ENCODE data around the gene MYOD1.

MYOD1 gene

DNA sequence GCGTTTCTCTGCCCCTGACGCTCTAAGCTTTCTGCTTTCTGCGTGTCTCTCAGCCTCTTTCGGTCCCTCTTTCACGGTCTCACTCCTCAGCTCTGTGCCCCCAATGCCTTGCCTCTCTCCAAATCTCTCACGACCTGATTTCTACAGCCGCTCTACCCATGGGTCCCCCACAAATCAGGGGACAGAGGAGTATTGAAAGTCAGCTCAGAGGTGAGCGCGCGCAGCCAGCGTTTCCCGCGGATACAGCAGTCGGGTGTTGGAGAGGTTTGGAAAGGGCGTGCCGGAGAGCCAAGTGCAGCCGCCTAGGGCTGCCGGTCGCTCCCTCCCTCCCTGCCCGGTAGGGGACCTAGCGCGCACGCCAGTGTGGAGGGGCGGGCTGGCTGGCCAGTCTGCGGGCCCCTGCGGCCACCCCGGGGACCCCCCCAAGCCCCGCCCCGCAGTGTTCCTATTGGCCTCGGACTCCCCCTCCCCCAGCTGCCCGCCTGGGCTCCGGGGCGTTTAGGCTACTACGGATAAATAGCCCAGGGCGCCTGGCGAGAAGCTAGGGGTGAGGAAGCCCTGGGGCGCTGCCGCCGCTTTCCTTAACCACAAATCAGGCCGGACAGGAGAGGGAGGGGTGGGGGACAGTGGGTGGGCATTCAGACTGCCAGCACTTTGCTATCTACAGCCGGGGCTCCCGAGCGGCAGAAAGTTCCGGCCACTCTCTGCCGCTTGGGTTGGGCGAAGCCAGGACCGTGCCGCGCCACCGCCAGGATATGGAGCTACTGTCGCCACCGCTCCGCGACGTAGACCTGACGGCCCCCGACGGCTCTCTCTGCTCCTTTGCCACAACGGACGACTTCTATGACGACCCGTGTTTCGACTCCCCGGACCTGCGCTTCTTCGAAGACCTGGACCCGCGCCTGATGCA is at the start of gene MYOD1:
MYOD1 (plus strand) TSS at position 544 of the 910 bp plus-strand sequence; CDS start at position 756, 212 bp downstream.
- FAIRE-seq, result no peak

DNA sequence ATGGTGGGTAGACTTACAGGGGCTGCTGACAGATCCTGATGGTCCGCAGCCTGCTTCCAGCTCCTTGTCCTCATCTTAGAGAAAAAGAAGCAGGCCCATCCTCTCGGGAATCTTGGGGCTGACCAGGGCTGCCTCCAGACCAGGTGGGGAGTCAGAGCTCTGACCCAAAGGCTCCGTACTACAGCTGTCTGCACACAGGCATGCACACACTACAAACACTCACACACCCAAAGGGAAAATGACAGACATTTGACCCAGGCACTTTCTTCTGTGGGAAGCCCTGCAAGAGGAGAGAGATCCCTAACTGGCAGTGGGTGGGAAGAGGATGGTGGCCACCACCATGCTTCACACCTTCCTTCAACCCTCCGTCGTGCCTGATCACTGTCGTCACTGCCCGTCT is 46.9 kb upstream of the MYOD1 start:
- no peak for FAIRE-seq

DNA sequence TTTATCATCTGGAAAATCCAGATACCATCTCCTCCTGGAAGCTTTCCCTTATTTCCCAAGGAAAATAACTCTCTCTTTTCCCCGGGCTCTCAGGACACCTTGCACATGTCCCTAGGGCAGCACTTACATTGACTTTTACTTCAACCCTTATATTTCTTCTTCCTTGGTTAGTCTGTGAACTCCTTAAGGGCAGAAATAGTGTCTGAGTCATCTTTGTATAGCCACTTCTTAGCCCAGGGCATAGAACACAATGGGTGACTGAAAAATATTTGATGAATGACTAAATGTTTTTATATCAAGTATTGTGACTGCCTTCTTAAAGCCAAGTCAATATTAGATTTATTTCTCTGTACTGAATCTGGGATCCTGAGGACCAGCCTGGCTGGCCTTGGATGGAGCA is 45.4 kb upstream of the MYOD1 start:
- no peak for FAIRE-seq

DNA sequence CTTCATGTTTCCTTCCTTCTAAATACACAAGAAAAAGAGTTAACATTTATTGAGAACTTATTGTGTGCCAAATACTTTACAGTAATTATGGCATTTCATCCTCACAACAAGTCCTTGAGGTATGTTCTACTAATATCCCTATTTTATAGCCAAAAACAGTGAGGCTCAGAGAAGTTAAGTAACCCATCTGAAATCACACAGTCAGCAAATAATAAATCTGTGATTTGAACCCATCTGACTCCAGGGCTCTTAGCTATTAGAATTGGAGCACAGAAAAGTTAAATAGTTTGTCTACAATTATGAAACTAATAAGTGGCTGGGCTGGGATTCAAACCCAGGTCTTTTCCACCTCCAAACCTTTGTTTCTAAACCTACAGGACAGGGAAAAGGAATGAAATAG is 36.5 kb upstream of the MYOD1 start:
- FAIRE-seq, result no peak

DNA sequence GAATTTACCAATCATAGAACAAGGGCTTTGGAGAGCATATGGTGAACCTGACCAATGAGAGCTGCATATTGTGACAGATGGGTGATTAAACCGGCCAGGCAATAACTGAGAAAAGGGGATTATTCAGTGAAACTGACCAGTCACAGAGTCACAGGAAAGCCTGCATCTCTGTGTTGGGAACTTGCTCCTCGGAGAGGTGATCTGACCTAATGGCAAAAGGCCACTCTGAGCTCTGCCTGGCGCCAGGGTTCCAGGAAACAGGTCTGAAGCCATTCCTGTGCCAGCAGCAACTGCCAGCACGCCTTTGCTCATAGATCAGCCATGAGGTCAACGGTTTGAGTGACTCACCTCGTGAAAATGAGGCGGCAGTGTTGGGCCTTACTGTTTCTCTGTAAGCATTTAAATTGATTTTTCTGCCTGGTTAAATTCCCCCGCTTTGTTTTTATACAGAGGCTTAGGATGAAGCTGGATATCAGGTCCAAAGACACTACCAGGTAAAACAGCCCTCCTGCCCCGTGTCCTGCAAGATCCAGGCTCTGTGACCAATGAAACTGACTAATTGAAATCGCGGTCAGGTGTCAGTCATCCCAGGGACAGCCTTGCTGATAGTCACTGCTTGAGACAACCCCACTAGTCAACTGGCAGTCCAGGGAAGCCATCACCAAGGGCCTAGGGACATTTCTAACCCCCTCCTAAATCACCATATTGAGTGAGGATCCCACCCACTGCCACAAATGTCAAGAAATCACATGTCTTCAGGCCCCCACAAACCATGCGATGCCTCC is 35.8 kb upstream of the MYOD1 start:
- no peak for FAIRE-seq

DNA sequence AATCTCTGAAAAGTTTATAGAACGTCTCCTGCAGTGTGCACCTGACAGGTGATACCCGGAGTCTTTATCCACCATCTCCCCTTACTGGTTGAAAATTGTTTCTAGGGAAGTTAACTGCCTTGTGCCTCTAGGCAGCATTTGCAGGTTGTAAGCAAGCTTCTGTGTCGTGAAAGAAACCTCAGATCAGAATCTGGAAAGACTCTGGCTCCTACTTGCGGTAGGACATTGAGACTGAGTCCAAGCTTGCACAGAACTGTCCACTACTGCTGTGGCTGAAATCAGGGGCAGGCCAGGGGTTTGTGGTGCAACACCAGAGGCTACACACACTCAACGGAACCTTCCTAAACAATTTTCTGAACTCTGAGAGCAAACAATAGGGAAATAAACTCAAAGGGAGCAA is 34.8 kb upstream of the MYOD1 start:
- FAIRE-seq, result no peak

DNA sequence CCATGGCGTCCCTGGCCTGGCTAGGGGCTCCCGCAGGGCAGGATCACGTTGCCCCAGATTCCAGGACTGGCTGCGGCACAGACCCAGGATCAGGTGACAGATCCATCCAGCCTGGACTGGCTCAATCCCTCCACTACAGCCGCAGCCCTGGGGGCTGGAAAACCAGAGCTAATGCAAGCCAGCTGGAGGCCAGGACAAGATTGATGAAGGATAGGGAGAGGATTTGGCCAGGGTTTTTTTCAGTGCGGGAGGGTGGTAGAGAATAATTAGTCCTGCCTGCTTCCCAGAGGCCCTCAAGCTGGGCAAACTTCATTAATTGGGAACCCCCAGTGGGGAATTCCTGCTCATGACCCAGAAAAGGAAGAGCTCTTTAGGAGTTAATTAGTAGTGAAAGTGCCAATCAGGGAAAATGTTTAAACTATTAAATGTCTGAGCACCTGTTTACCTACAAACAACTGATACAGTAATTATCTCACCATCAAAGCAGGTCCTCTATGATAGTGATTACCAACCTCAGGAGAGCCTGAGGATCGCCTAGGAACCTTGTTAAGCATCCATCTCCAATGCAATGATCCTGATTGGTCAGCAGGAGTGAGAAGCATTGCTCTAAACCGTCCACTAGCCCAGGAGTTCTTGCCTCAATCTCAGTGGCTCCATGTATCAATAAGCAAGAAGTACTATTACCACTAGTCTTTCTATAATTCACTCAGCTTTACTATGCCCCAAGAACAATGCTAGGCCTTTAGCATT is 33.0 kb upstream of the MYOD1 start:
- no peak for FAIRE-seq

DNA sequence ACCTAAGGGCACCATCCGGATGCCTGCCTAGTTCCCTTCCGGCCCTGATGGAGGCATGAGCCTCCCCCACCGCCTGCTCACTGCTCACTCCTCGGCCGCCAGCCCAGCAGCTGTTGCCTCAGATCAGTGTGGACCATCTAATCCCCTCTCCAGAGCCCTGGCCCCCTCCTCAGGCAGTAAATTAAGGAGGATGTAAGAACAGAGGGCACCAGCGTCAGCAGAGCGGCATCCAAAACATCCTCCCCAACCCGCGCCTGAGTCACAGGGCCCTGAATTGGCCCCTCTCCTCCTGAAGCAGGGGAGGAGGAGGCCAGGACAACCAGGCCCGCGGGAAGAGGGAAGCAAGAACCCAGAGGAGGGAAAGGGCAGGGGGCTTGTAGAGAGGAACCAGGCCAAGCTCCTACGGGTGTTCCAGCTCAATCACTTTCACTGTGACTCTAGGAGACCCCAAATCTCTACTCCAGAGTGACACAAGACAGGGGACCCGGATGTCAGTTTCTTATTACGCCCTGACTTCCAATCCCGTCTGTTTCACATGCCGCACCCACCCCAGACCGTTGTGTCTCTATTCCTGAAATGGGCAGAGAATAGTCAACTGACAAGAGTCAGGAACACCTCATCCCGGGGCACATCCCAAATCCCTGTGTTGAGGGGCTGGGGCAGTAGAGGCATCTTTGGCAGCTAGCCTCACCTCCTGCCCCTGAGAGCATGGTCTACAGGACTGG is 31.3 kb upstream of the MYOD1 start:
- no peak for FAIRE-seq

DNA sequence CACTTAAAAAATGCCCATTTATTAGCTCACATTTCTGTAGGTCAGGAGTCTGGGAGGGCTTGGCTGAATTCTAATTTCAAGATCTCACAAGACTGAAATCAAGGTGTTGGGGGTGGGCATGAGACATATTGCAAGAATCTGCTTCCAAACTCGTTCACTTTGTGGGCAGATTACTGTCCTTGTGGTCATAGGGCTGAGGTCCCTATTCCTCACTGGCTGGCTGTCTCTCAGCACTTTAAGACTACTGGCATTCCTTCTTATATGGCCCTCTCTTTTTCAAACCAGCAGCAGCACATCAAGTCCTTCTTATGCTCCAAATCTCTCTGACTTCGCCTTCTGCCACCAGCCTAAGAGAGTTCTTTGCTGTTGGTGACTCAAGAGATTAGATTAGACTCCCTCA is 27.8 kb upstream of the MYOD1 start:
- no peak for FAIRE-seq

DNA sequence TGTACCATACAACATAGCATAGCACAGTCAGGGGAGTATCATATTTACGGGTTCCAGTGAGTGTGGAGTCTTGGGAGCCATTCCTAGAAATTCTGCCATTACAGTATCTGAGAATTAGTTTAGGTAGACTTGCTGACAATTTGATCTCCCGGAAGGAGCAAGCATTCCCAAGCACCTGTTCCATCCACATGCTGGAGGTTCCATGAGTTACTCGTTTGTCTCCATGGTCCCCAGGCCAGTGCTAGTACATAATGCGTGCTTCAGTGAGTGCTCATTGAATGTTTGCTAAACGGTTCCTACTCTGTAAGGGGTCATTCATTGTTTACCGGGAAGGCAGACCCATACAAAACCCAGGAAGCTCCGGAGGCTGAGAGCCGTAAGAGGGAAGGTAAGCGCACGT is 27.4 kb upstream of the MYOD1 start:
- no peak for FAIRE-seq

DNA sequence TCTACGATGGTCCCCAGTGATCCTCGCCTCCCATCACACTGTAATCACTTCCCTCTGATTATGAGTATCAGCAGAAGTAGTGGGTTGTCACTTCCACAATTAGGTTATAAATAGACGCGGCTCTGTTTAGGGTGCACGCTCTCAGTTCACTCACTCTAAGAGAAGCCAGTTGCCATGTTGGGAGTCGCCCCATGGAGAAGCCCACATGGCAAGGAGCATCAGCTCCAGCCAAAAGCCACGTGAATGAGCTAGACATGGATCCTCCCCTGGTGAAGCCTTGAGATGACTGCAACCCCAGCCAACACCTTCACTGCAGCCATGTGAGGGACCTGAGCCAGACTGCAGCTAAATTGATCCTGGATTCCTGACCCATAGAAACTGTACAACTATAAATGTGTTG is 26.4 kb upstream of the MYOD1 start:
- no peak for FAIRE-seq

DNA sequence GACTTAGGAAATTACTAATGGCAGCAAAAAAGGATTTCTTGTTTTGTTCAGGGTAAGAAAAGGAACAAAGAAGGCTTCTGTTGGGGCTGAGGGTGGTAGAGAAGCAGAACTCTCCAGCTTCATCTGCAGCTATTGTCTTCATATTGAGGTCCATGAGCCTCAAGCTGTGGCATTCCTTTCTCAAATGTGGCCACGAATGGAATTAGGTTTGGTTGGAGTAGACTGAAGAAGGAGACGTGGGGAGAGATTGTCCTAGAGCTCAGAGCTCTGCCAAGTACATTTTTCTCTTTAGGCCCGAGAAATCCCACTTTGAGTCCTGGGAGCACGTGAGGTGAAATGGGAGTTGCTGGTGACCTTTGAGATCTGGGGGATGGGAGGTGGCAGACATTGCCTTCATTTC is 25.8 kb upstream of the MYOD1 start:
- FAIRE-seq, result no peak

DNA sequence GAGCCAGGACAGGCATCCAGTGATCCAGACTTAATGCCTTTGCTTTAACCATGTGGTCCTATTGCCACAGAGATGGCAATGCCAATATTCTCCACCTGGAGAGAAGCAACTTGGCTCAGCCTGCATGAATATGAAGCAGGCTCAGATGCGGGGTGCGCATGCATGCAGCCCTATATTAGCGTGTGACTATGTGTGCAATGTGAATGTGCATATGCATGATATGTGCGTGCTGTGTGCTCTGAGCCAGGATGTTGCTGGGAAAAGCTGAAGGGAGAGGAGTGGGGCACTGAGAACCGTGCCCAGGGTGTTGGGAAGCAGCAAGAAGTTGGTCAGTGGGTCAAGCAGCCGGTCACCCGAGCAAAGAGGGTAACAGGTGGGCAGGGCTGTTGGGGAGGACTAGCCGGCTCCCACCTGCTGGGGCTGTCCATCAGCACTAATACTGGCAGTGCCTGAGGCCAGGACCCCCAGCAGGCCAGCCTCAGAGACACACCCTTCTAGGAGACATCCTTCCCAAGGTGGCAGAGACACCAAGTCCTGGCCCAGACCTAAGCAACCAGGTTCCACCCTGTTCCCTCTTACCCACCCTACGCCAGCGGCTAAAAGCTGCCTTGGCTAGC is 24.8 kb upstream of the MYOD1 start:
- no peak for FAIRE-seq

DNA sequence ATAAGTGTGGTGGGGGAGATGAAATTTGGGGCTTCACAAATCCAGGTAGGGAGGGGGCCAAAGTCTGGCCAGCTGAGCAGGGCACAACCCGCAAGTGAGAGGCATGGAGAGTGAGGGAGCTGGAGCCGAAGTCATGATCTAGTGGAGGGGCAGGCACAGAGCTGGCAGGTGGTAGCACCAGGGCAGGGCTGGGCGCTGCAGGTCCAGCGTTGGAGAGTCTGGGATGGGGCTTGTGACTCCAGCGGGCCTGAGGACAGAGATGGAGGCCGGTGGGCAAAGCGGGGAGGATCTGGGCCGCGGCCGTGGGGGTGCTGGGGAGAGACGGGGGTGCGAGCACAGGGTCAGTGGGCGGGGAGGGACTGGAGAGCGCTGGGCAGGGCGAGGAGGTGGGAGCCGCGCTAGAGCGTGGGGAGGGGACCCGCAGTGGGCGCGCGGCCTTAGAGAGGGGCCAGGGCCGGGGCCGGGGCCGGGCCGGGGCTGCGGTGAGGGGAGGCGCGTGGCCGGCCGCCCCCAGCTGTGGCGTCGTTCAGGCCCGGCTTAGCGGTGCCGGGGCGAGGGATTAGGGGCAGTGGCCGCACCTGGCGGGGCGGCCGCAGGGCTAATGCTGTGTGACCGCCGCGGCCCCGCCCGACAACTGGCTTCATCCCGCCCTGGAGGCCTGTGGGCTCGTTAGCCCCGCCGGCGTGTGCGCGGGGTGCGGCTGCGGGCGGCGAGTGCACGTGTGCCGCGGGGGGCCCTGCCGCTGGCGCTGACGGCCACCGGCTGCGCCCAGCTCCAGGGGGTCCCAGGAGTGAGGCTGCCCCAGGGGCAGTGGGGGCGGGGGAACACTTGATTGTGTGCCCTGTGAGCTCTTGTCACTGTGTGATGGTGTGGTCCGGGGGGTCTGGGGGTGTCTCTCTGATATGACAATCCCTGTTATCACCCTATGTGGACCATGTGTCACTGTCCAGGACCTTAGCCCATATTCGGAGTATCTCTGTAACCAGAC is 23.6 kb upstream of the MYOD1 start:
- FAIRE-seq, result no peak

DNA sequence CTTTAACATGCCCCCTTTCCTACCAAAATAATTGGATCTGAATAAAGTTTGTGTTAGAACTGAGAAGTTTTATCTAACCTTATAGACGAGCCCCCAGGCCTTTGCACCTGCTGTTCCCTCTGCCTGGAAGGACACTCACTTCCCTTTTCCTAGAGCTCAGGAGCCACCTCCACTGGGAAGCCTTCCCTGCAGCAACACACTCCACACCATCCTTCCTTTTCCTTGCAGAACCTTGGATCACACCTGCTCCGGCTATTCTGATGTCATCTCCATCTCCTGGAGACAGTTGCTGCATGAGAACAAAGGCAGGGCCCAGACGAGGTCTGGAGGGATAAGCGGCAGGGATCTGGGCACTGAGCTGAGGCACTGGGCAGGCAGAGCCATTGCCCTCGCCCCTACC is 22.6 kb upstream of the MYOD1 start:
- FAIRE-seq, result no peak

DNA sequence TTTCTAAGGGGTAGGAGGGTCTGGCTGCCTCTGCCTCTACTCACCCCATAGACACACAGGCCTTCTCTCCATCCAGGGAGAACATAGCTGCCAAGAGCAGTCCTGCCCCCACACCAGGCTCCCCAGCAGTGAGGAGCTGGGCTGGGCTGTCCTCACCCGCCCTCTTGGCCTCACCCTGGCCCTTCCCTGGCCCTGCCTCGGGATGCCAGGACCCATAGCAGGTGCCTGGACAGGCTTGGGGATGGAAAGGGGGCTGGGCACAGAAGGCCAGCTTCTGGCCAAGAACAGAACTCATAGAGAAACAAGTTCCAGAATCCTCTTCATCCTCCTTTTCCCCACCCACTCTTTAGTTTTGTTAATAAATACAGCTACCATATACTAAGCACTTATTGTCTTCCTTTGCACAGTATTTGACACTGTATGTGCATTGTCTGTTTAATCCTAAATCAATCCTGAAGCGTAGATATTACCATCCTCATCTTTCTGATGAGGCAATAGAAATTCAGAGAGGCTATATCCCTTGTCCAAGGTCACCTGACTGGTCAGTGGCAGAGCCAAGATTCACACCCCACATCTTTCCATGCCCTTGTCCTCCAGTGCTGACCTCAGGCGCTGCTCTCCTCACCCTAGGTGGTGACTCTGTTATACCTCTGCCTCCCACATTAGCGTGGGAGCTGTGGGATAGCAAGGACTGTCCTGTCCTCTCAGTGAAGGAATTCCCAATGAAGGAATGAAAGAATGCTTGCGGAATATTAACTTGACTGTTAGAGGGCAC is 22.0 kb upstream of the MYOD1 start:
- FAIRE-seq, result no peak

DNA sequence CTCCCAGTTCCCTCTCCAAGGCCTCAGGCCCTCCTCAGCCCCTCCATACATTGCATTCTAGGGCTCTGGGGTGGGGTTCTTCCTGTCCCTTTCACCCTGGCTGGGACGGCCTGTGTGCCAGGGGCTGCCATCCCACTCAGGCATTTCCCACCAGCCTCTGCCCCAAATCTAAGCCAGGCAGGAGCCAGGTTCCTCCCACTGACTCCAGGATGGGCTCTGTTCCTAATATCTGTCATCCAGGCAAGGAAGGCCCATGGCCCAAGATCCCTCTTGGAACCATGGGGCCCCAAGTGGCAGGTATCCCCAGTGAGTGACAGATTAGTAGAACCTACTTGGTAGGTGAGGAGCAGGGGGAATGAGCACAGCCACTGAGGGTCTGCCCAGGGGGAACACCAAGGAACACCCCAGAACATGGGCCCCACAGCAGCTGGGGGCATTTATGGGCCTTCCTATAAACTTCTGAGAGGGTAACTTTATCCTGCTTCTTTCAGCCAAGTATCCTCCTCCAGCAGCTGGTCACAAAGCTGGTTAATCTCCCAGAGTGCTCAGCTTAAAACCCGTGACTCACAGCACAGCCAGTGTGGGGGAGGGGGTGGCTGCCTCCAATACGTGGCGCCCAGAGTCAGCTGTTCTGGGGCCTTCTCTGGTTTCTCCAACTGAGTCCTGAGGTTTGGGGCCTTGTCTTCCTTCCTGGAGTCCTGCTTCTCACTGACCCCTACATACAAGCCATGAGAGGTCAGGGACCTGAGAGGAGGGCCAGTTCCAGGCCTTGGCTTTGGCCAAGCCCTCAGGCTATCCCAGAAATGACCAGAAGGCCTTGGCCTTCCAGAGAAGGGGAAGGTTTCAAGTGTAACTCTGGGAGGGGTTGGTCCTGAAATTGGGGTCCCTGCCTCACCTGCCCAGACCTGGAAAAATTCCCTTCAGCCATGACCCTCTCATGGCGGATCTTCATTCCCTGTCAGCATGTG is 19.9 kb upstream of the MYOD1 start:
- FAIRE-seq, result no peak

DNA sequence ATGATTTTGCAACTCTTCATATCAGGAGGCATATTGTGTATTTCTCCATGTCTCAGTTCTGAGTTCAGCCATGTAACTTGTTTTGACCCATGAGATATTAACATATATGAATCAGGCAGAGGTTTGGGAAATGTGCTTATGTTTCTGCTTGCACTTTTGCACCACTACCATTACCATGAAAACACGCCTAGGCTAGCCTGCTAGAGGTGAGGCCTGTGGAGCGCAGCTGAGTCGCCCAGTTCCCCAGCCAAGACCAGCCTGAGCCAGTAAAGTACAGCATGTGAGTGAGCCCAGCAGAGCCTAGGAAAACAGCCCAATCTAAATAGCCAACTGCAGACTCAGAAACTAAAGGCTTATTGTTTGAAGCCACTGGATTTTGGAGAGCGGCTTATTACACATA is 18.4 kb upstream of the MYOD1 start:
- no peak for FAIRE-seq

DNA sequence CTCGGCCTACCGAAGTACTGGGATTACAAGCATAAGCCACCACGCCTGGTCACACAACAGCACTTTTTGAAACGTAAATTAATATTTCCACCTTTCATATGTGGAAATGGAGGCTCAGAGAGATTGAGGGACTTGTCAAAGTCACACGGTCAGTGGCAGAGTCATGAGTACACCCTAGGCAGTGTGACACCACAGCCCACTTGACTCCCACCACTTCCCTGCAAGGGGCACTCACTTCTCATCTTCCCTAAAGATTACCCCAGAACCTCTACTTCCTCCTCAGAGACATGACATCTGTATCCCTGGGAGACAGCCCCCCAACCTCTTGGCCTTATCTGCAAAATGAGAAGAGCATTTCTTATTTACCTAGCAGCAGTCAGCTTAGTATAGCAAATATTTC is 16.5 kb upstream of the MYOD1 start:
- no peak for FAIRE-seq

All from G401.6 (cell line).